Measurements from ENCODE around the gene NFYA.
A peak's percentile ranks its signal among the peaks of the same experiment; 100 is the strongest.

NFYA gene

GRCh38 chr6:41135062-41135832, 62.5 kb downstream of the NFYA start:
- no peaks in the 10 kb centered on the region for H3K9me3 ChIP-seq (ENCODE audit: control insufficient read depth, insufficient read depth, low read depth, low read length)
- TF ChIP-seq ZNF548 (tag by site-specific recombination; IDR thresholded peaks at IDR 0.05) = no peak
- no peak for TF ChIP-seq ZBTB6 (tag by site-specific recombination; IDR thresholded peaks at IDR 0.05)
- no peak for TF ChIP-seq OSR2 (tag by site-specific recombination; IDR thresholded peaks at IDR 0.05)
- TF ChIP-seq RBAK (tag by site-specific recombination; IDR thresholded peaks at IDR 0.05) = no peak
- no peak for TF ChIP-seq HOXD13 (CRISPR knock-in tag; IDR thresholded peaks at IDR 0.05; ENCODE audit: borderline replicate concordance)
- TF ChIP-seq YY1 (tag by site-specific recombination; IDR thresholded peaks at IDR 0.05) = no peak
- TF ChIP-seq ZNF146 (tag by site-specific recombination; IDR thresholded peaks at IDR 0.05) = no peak
- TF ChIP-seq ZNF580 (tag by site-specific recombination; IDR thresholded peaks at IDR 0.05) = no peak
- TF ChIP-seq BCL11A (tag by site-specific recombination; IDR thresholded peaks at IDR 0.05; ENCODE audit: low read depth) = no peak
- no peak for TF ChIP-seq ZNF670 (tag by site-specific recombination; IDR thresholded peaks at IDR 0.05; ENCODE audit: low read depth)
- no peak for TF ChIP-seq ZNF157 (tag by site-specific recombination; IDR thresholded peaks at IDR 0.05)
- no peak for TF ChIP-seq ZNF175 (tag by site-specific recombination; IDR thresholded peaks at IDR 0.05)
- no peak for TF ChIP-seq ZNF211 (tag by site-specific recombination; IDR thresholded peaks at IDR 0.05; ENCODE audit: low read depth)
- TF ChIP-seq ZNF24 (tag by site-specific recombination; IDR thresholded peaks at IDR 0.05) = no peak
- TF ChIP-seq ZNF843 (tag by site-specific recombination; IDR thresholded peaks at IDR 0.05) = no peak
- TF ChIP-seq ZNF280C (tag by site-specific recombination; IDR thresholded peaks at IDR 0.05) = no peak
- no peaks in the 10 kb centered on the region for H3K4me1 ChIP-seq (ENCODE audit: control insufficient read depth, insufficient read depth, low read length)
- H3K4me3 ChIP-seq (ENCODE audit: low read depth, low read length) = no peak overlapping the region
- H3K36me3 ChIP-seq (ENCODE audit: control insufficient read depth in 2 of 2, insufficient read depth in 1 of 2, low read length in 2 of 2) = no peaks in the 10 kb centered on the region
- ChIA-PET POLR2A (no interaction called here), CTCF (interaction anchor here (0.6 kb wide), 1 partner anchor 241 kb away, joined by 4 read pairs; no protein-coding TSS in a partner anchor)
- no peak overlapping the region for H3K27ac ChIP-seq (ENCODE audit: extremely low read depth, low read depth, low read length)

- ChIA-PET CTCF (interaction anchor here (0.6 to 1.1 kb wide), 2 partner anchors 14 to 34 kb away, joined by 3 to 4 read pairs; no protein-coding TSS in a partner anchor), POLR2A (no interaction called here)
- Histone ChIP-seq H3K36me3 (ENCODE audit: control insufficient read depth in 2 of 2, insufficient read depth in 1 of 2, low read length in 2 of 2) (no peaks in the 10 kb centered on the region), H3K9me3 (ENCODE audit: control insufficient read depth, insufficient read depth, low read depth, low read length) (no peaks in the 10 kb centered on the region), H3K4me3 (ENCODE audit: low read depth, low read length) (no peak overlapping the region), H3K27ac (ENCODE audit: extremely low read depth, low read depth, low read length) (no peak overlapping the region), H3K4me1 (ENCODE audit: control insufficient read depth, insufficient read depth, low read length) (no peaks in the 10 kb centered on the region)
- no peak for TF ChIP-seq ZSCAN23 (tag by site-specific recombination; IDR thresholded peaks at IDR 0.05)
- peak; percentile 91 for TF ChIP-seq PRDM1 (tag by site-specific recombination; IDR thresholded peaks at IDR 0.05)
- TF ChIP-seq PRDM10 (tag by site-specific recombination; IDR thresholded peaks at IDR 0.05) = peak; percentile 68
- TF ChIP-seq KLF7 (tag by site-specific recombination; IDR thresholded peaks at IDR 0.05; ENCODE audit: borderline replicate concordance) = no peak
- no peak for TF ChIP-seq HOXD13 (CRISPR knock-in tag; IDR thresholded peaks at IDR 0.05; ENCODE audit: borderline replicate concordance)
- TF ChIP-seq TCF7L2 (IDR thresholded peaks at IDR 0.05; ENCODE audit: borderline replicate concordance, low read depth, low read length) = no peak
- TF ChIP-seq ZNF645 (tag by site-specific recombination; IDR thresholded peaks at IDR 0.05) = no peak
These were observed 64.1 kb downstream of the NFYA start for GRCh38 chr6:41136911-41137310.

Data from HEK293 (cell line).